ENCODE measurements around the gene AMBRA1.

AMBRA1 gene

GRCh38 chr11:46498179-46498578 is 95.6 kb downstream of the AMBRA1 start:
- no peak for DNase-seq

- DNase-seq, result no peak
These were observed 96.3 kb downstream of the AMBRA1 start for GRCh38 chr11:46497498-46497897.

GRCh38 chr11:46493791-46494190 is 100.0 kb downstream of the AMBRA1 start:
- no peak for DNase-seq

DNA sequence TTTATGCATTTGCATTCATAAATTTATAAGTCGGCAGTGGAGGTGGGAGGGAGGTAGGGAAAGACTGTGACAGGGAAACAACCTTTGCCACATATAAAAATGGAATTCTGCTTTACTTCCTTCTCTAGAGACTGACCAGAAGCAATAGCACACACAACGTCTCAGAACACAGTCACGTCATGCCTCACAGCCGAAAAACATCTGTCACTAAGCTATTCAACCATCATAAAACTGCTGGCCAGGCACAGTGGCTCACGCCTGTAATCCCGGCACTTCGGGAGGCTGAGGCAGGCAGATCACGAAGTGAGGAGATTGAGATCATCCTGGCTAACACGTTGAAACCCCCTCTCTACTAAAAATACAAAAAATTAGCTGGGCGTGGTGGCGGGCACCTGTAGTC is 101.3 kb downstream of the AMBRA1 start:
- no peak for DNase-seq

DNA sequence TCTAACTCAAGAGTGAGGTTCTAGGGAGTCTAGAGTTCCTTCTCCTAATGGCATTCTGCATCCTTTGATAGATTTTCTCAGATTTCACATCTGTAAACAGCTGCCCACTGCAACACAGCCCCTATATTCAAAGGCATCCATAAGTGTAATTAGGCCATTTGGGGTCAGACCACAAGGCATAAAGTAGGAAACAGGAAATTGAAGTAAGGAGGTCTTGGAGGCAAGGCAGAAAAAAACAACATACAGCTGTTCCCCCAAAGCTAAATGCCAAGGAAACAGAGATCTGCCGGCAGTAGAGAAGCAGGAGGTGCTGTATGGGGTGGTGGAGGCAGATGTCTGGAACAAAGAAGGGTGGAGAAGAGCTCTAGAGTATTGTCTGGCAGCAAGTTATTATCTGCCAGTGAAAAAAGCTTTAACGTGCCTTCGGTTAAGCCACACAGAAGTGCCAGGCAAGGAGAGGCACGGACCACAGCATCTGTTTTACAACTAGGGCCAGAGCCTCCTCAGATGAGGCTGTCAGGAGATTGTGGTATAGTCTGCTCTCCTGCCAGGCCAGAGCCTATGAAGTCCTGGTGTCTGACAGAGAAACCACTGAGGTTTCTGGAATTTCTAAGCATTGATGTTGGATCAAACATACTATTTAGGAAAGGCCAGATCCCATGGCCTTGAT is 102.0 kb downstream of the AMBRA1 start:
- DNase-seq, result no peak

DNA sequence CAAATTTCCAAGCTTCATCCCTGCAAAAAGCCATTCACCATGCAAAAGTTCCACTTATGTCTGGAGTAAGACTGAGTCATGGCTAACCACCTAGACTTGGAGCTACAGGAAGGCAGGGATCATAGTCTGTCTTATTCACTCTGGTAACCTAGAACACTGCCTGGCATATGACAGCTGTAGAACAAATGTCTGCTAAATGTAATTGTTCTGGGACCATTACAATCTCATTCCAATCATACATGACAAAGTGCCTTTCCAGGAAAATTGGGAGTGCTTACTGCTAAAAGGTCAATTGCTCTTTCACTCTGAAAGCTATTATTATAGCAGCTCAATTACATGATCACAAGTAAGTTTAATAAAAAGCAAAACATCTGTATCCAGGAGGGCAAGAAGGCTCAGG is 103.2 kb downstream of the AMBRA1 start:
- DNase-seq, result no peak

DNA sequence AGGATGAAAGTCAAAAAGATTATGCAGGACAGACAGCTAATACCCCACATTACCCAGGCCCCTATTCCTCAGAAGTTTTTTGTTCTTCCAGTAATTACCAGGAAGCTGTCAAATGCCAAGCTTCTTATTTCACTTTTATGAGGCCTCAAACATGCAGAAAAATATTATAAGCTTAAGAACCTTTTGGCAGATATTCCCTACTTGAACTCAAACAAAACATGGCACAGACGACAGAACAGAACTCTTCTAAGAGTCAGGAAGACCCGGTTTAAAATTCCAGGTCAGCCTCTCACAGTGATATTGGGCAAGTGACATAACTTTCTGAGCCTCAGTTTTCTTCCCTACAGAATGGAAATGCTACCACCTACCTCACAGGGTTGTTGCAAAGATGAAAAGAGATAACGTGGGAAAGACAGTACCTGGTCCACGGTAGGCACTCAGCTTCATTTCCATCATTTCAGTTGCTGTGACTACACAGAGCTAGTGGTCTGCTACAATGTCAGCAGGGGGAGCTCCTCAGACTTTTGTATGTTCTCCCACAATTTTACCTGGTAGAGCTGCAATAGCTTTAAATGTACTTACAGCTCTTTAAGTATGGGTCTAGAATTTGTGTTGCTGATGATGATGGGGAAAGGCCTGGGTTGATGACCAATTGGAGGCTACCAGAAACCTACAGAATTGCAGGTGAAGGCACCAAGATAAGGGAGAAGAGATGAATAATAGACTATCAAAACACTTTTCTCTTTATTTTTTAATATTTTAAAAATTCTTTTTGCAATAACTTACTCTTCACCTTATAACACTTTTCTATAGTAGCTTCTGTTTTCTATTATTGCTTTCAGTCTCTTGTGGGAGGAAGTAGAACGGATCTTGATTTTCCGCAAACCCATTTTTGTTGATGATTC is 103.9 kb downstream of the AMBRA1 start:
- DNase-seq, result peak; percentile 24

DNA sequence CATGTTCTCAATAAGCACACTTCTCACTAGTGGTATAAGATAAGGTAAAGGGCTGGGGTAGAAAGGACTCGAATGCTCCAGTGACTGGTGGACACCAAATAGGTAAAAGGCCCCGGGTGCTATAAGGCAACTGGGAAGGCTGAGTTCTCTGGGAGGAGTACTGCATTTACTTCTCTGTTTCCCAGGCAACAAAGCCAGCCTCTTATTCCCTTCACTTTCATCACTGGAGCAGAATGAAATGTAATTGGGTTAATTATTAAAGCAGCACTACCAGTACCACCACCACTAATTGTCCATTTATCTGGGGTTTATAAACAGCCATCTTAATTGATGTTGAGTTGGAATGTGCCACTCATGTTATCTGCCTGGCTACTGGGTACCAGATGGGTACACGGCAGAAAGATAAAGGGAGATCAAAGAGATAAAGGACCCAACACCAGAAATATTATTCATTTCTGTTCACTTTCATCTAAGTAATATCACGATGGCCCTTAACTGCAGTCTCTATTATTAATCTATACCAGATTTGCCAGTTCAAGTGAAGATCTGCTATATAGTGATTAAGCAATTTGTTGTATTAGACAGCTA is 107.9 kb downstream of the AMBRA1 start:
- no peak for DNase-seq

DNA sequence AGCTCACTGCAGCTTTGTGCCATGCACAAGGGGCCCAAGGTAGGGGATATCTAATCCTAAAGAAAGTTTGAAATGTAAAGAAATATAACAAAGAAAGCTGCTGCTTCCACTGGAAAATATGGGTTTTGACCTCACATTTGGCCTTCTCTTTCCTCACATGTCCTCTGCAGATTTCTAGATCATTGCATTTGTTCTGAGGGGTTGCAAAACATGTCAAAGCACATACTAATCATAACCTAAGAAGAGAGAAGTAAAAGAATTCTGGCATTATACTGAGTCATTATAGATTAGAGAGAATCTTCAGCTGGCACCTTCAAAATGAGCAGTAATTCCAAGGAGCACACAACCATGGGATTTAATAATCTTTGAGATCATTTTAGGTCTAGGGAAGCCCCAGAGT is 109.7 kb downstream of the AMBRA1 start:
- no peak for DNase-seq

GRCh38 chr11:46480909-46481308 is 112.9 kb downstream of the AMBRA1 start:
- DNase-seq, result no peak

GRCh38 chr11:46480166-46480726 is 113.6 kb downstream of the AMBRA1 start:
- no peak for DNase-seq

GRCh38 chr11:46479601-46480000 is 114.2 kb downstream of the AMBRA1 start:
- no peak for DNase-seq

DNA sequence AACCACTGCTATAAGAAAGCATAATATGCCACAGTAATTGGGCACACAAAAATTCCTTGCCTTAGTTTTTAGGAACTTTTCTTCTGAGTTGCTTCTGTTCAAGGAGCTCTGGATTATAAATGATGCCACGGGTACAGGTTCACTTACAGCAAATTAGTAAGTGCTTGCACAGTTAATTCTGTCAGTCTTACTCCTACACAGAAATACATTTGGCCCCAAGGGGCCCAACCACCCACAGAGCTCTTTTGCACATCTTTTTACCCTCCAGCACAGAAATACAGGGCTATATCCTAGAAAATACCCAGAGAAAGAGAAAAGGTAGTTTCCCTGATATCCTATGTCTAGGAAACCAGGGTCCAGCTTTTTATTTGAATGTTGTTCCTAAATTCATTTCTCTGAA is 115.6 kb downstream of the AMBRA1 start:
- DNase-seq, result no peak

- no peak for DNase-seq
These were observed 116.7 kb downstream of the AMBRA1 start for GRCh38 chr11:46477136-46477535.

- DNase-seq, result no peak
These were observed 117.8 kb downstream of the AMBRA1 start for GRCh38 chr11:46475926-46476545.

- DNase-seq, result no peak
These were observed 118.5 kb downstream of the AMBRA1 start for GRCh38 chr11:46475051-46475925.

DNA sequence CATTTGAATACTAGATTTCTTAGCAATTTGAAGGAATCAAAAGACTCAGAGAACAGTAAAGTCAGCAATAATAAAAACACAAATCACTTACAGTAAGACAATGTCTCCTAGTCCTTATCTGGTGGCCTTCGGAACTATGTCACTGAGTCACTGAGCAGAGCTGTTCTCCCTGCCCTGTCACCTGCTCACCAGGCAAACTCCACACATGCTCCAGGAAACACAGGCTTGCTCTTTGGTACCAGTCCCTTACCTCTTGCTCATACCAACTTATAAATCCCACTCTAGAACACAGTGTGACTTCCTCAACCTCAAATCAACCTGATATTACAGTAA is 121.2 kb downstream of the AMBRA1 start:
- no peak for DNase-seq

DNA sequence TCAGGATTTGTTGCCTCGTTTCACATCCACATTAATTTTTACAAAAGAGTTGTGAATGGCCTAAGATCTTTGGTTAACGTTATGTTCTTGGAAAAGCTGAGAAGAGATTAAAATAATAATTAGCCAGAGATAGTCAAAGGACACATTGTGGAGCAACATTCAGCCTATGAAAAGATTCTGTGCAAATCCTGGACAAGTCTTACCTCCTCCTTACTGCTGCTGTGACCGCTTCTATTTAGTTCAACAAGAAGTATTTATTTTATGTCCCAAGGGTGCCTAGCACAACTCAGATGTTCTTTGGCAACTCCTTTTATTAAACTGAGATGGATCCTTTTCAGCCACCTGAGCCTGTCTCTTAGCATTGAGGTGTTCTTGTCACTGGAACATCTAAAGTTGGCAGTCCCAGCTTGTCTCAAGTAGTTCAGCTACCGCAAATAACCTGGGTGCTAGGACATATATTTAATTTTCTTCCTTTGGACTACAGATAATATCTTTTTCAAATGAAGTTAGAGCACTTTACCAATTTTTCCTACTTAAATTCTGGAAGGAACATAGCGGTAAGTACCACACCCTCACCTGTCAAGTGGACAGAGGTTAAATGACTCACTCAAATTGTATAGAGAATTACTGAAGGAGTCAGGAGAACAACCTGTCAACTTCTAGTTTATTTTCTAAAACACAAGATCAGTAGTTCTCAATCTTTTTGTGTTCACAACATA is 121.7 kb downstream of the AMBRA1 start:
- no peak for DNase-seq

GRCh38 chr11:46469926-46470325 is 123.9 kb downstream of the AMBRA1 start:
- DNase-seq, result no peak

DNA sequence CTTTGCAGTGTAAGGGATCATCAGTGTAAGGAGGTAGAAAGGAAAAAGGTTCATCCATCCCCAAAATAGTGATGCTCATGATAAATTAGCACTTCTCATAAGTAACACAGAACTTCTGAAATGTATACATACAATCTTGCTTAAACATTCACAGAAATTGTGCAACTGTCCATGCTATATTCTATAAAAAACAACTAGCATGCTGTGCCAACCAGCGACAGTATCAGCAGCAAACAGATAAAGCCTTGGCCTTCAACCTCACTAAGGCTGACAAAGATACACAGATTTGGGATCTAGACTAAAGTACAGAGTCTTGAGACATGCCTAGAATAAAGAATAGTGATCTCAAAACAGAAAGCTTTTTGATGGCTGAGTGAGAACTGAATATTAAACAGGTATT is 128.1 kb downstream of the AMBRA1 start:
- no peak for DNase-seq

DNA sequence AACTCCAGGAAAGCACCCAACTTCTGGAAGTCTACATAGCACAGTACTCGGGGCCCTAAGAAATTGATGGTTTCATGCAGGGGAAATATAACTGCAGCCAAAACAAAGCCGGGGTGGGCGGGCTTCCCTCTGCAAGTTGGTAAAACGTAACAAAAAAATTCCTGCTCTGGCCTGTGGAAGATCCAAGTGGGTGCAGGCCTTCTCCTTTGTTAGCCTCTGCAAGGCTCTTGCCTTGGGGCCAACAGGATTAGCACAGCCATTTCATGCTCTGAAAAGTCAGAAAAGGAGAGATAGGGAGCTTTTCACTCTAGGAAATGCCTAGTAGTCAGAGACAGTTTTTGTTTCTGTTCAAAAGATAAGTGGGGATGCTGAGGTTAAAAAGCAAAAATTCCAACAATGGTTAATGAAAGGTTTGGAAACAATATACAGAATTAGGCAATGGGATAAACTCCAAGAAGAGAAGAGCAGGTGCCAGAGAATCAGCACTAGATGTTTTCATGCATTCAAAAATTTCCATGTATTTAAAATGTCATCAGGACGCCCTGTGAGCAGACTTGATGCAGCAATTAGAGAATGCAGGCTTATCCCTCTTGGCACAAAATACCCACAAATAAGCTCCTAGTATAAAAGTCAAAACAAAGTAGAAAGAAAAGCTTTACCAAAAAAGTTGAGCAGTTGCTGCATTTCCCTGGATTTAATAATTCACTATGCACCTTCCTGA is 130.0 kb downstream of the AMBRA1 start:
- no peak for DNase-seq
